Right lobe of liver (tissue), 6 donors: ENCODE data around the gene CALHM1. TPM values are rescaled to one million over a fixed set of nuclear protein-coding genes. Genes with fewer than 3 reads are reported as not detected.

Experiments used
- ATAC-seq, 4 donors: fragments of 200-7000 bp; cut with Tn5 transposase; one replicate each; pipeline ENCODE4 v1.9.1; 2020; ENCODE audit warnings: mild to moderate bottlenecking in 4 of 4, moderate library complexity in 4 of 4
- DNase-seq, 3 donors: peaks; one replicate each; pipeline ENCODE4 v3.0.0-alpha.2; 2020
- H3K27ac ChIP-seq, 3 donors: fragments of 200-600 bp; one replicate each; pipeline ENCODE4 v1.8.0; 2022
- H3K27me3 ChIP-seq, 2 donors: fragments of 200-600 bp; one replicate each; pipeline ENCODE4 v1.8.0; 2022
- H3K36me3 ChIP-seq, 4 donors: fragments of 200-600 bp; sonication (generic) in 1 of 4; one replicate each; pipeline versions ENCODE4 v1.5.1 to v1.8.0; 2017 to 2022; ENCODE audit warnings: control low read depth in 1 of 4
- H3K4me1 ChIP-seq, 4 donors: fragments of 200-600 bp; sonication (generic) in 1 of 4; one replicate each; pipeline versions ENCODE4 v1.5.1 to v1.8.0; 2017 to 2022; ENCODE audit warnings: control low read depth in 1 of 4
- H3K4me3 ChIP-seq, 3 donors: fragments of 200-600 bp; one replicate each; pipeline ENCODE4 v1.8.0; 2022
- H3K9me3 ChIP-seq, 4 donors: fragments of 200-600 bp; sonication (generic) in 1 of 4; one replicate each; pipeline versions ENCODE4 v1.5.1 to v1.8.0; 2017 to 2022; ENCODE audit warnings: control low read depth in 1 of 4
- POLR2A ChIP-seq: fragments of 450-650 bp; IDR thresholded peaks from one replicate; pipeline ENCODE4 v1.6.1; 2017; ENCODE audit warnings: antibody characterized with exemption, mild to moderate bottlenecking
- WGBS: methylation state at CpG from one replicate; pipeline ENCODE4 v1.1.6; 2018; ENCODE audit warnings: low coverage, low lambda C conversion rate; ENCODE audit not compliant: insufficient coverage; ENCODE audit errors: missing lambda C conversion rate; 5-methylcytosine and 5-hydroxymethylcytosine counted together
- intact Hi-C, 2 donors: fragments of 100-400 bp; cut with DNase I; formaldehyde crosslinking; loops; one replicate each; pipeline versions ENCODE4 v1.11.2 to v1.14.1; 2022
- total RNA-seq, 6 experiments: library from RNA; depleted of rRNA in 2 of 6; stranded (reverse); fragments of >200 nt in 2 of 6; fragmentation: NEBNext Ultra II Directional in 3 of 6; extraction: Animal tissue kit (Norgen Biotek cat#: 25700) in 3 of 6; gene quantifications; one replicate each; pipeline versions ENCODE4 v1.1.0 to v1.2.4, GENCODE V29; 2016 to 2023
- TF ChIP-seq, protein P1 (sequence below), 4 donors: fragments of 200-600 bp in 3 of 4; fragments of 450-650 bp in 1 of 4; IDR thresholded peaks; one replicate each; pipeline versions ENCODE4 v1.5.1 to v1.8.0; 2016 to 2022; ENCODE audit warnings: antibody characterized with exemption in 4 of 4, mild to moderate bottlenecking in 2 of 4
- donor health status: DM: no; HTN: yes; CAD: no.
- donor health status: DM: no; HTN: no; CAD: no.
- donor health status: DM: no; HTN: no; CAD: no.
- donor health status: DM: no; HTN: yes; CAD: no.
- donor health status: DM: no; HTN: yes; CAD: no.

CALHM1 gene
- total RNA-seq, 6 experiments from 2014 or later: not detected

DNA sequence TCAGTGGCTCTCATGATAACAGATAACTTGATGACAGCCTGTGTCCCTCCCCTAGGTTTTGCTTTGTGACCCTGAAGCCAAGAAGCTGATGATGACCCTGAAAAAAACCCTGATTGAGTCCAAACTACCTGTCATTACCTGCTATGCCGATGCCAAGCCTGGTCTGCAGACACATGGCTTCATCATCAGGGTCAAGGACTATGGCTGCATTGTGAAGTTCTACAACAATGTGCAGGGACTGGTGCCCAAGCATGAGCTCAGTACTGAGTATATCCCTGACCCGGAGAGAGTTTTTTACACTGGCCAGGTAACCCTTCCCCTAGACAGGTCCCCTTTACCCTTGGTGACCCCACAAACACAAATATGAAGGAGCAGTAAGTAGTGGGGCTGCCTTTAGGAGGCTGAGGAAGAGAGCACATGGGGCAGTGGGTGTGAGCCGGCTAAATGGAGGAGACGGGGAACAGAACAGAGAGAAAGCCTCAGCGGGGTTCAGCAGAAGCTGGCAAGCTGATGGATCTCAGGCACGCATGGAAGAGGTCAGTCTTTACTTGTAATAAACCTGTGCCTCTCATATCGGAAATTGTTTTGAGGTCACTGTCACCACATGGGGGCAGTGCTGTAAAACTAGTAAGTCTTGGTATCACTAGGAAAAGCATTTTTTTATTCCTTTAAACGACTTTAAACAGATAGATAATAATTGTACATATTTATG lies 42.1 kb downstream of the CALHM1 start:
- DNase-seq: peak in 2 of 3 donors; percentile 32 to 64
- intact Hi-C loops: loop anchor here (5.0 kb wide), 2 partner anchors 61 to 176 kb away; partner anchors contain the start of gene CALHM3 (in 1 of the 2)
- no peak for TF ChIP-seq POLR2A
- TF ChIP-seq, protein P1, sequence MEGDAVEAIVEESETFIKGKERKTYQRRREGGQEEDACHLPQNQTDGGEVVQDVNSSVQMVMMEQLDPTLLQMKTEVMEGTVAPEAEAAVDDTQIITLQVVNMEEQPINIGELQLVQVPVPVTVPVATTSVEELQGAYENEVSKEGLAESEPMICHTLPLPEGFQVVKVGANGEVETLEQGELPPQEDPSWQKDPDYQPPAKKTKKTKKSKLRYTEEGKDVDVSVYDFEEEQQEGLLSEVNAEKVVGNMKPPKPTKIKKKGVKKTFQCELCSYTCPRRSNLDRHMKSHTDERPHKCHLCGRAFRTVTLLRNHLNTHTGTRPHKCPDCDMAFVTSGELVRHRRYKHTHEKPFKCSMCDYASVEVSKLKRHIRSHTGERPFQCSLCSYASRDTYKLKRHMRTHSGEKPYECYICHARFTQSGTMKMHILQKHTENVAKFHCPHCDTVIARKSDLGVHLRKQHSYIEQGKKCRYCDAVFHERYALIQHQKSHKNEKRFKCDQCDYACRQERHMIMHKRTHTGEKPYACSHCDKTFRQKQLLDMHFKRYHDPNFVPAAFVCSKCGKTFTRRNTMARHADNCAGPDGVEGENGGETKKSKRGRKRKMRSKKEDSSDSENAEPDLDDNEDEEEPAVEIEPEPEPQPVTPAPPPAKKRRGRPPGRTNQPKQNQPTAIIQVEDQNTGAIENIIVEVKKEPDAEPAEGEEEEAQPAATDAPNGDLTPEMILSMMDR (IDR thresholded peaks at IDR 0.05): peak; percentile 59 to 73 (median 64)
- Histone ChIP-seq H3K4me1 (peaks cover 0 to 36% (median 13%) of the 10 kb centered on the region in 4 donors), H3K36me3 (peaks cover 0 to 74% (median 36%) of the 10 kb centered on the region in 4 donors), H3K9me3 (no peaks in the 10 kb centered on the region), H3K4me3 (no peak overlapping the region), H3K27ac (no peak overlapping the region), H3K27me3 (no peaks in the 10 kb centered on the region)
- ATAC-seq: peak; percentile 43 to 52 (median 46)
- WGBS: 47% methylated on average over 8 of the region's 8 CpGs

DNA sequence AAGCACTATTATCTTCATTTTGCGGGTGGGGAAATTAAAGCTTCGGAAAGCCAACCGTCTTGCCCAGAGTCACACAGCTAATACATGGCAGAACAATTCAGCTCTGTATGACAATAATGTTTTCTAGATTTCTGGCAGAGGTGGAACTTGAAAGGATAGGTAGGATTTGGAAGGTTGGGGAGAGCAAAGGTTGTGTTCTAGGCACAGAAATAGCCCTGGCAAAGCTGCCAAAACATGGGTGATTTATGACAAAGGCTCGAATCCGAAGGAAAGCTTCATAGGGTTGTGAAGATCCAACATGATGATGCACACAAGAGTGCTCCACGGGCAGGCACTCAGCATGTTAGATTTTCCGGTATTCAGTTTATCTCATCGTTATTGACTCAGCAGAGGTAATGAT lies 43.1 kb downstream of the CALHM1 start:
- TF ChIP-seq, protein P1 (IDR thresholded peaks at IDR 0.05): no peak
- TF ChIP-seq POLR2A: no peak
- no peaks in the 10 kb centered on the region for H3K9me3 ChIP-seq
- DNase-seq (peak in 1 of 3 donors; percentile 56), ATAC-seq (peak; percentile 13 to 50 (median 38))
- no peak overlapping the region for H3K4me3 ChIP-seq
- WGBS: 42% methylated on average over 8 of the region's 8 CpGs
- no peaks in the 10 kb centered on the region for H3K27me3 ChIP-seq
- H3K4me1 ChIP-seq: peaks cover 0 to 36% (median 13%) of the 10 kb centered on the region in 4 donors
- H3K36me3 ChIP-seq: peaks cover 0 to 75% (median 42%) of the 10 kb centered on the region in 4 donors
- intact Hi-C loops: loop anchor here (5.0 kb wide), 2 partner anchors 62 to 177 kb away; partner anchors contain the start of gene CALHM3 (in 1 of the 2)
- peak overlapping the region in 2 of 3 donors; percentile 11 to 43 for H3K27ac ChIP-seq

DNA sequence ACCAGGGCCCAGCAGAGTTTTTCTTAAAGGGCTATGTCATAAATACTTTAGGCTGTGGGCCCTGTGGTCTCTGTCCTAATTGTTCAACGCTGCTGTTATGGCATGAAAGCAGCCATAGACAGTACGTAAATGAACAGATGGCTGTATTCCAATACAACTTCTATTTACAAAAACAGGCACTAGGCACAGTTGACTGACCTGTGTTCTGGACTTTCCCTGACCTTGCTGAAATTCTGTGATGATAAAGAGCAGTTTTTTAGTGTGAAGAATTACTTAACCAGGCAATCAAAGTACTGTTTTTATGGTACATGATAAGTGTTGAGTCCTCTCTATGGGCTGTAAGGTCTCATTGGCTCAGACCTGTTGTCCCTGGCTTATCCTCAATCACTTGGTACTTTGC lies 45.1 kb downstream of the CALHM1 start:
- H3K27ac ChIP-seq: peak overlapping the region in 2 of 3 donors; percentile 80 to 82
- peaks cover 0 to 36% (median 13%) of the 10 kb centered on the region in 4 donors for H3K4me1 ChIP-seq
- peak in 1 of 3 donors; percentile 54 for DNase-seq
- no peaks in the 10 kb centered on the region for H3K27me3 ChIP-seq
- H3K36me3 ChIP-seq: peaks cover 0 to 73% (median 39%) of the 10 kb centered on the region in 4 donors
- TF ChIP-seq, protein P1 (IDR thresholded peaks at IDR 0.05): no peak
- TF ChIP-seq POLR2A: no peak
- no peak overlapping the region for H3K4me3 ChIP-seq
- intact Hi-C loops: no loop called here
- no peaks in the 10 kb centered on the region for H3K9me3 ChIP-seq
- 21% methylated on average over 2 of the region's 2 CpGs for whole genome bisulfite sequencing
- ATAC-seq: peak; percentile 80 to 89 (median 85)

Other genes with a start within 250 kb of the CALHM1 start
- gene RPEL1, start 213.0 kb downstream of the CALHM1 start, total RNA-seq: not detected
- not detected for gene INA, start 181.8 kb downstream of the CALHM1 start, total RNA-seq
- 1 to 10 TPM; 4.7 to 8.5 (median 6.0) TPM for gene PCGF6, start 107.8 kb downstream of the CALHM1 start, total RNA-seq
- 1 to 10 TPM; 1.5 to 2.5 (median 2.2) TPM for gene TAF5, start 90.9 kb downstream of the CALHM1 start, total RNA-seq
- 100 to 1,000 TPM; 176 to 257 (median 220) TPM for gene ATP5MK, start 62.4 kb downstream of the CALHM1 start, total RNA-seq
- gene PDCD11, start 62.3 kb downstream of the CALHM1 start, total RNA-seq: 10 to 100 TPM; 10.6 to 13.5 (median 12.0) TPM
- gene CALHM2, start 6.5 kb downstream of the CALHM1 start, total RNA-seq: 1 to 10 TPM; 2.3 to 5.7 (median 3.7) TPM
- gene CALHM3, start 20.3 kb upstream of the CALHM1 start, total RNA-seq: not detected
- gene NEURL1, start 34.8 kb upstream of the CALHM1 start, total RNA-seq: 1 to 10 TPM in 2 of 6 experiments, under 1 TPM in 3, not detected in 1; 0.10 to 1.6 (median 0.83) TPM